GM23248 (cell line): Measurements from ENCODE around the gene SPINK5.

Experiments used
- EZH2 ChIP-seq: fragments of 200-600 bp; sonication (generic); IDR thresholded peaks from 2 replicates; pipeline ENCODE4 v1.6.1; 2018; ENCODE audit warnings: antibody characterized with exemption, mild to moderate bottlenecking; ENCODE audit not compliant: insufficient read depth, poor library complexity, severe bottlenecking
- EZH2phosphoT487 ChIP-seq: fragments of 200-600 bp; sonication (generic); IDR thresholded peaks from 2 replicates; pipeline ENCODE4 v1.6.1; 2018; ENCODE audit warnings: antibody characterized with exemption, moderate library complexity, mild to moderate bottlenecking, low read depth; ENCODE audit not compliant: insufficient read depth

DNA sequence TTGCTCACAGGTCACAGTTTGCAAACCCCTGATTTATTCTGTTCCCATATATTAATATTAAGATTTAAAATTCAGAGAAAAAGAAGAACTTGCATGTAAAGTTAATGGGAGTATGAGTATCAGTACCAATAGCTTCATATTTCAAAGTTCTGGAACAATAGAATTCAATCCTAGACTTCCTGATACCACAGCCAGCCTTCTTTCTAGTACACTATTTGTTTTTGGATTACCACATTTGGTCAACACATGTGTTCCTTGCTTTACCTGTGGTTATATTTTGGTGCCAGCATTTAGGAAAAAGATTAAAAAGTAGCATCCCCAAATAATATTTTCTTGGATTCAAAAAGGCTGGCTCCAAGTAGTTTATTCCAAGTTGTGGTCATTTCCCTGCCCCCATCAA, 49.5 kb downstream of the SPINK5 start:
- TF ChIP-seq EZH2 (no peak), EZH2phosphoT487 (no peak)
